ENCODE results near the gene MAST4.

Gene MAST4

GRCh38 chr5:66963559-66963971 is 367.4 kb downstream of the MAST4 start:
- peak; percentile 9 for DNase-seq (ENCODE audit: low spot score)

- no peak for DNase-seq (ENCODE audit: low spot score)
Measured at GRCh38 chr5:66966439-66966838, 370.2 kb downstream of the MAST4 start.

- no peak for DNase-seq (ENCODE audit: low spot score)
Measured at GRCh38 chr5:66967102-66967501, 370.9 kb downstream of the MAST4 start.

GRCh38 chr5:66967826-66968262 is 371.7 kb downstream of the MAST4 start:
- no peak for DNase-seq (ENCODE audit: low spot score)

- no peak for DNase-seq (ENCODE audit: low spot score)
Measured at GRCh38 chr5:66969484-66969883, 373.3 kb downstream of the MAST4 start.

- DNase-seq (ENCODE audit: low spot score) = no peak
Measured at GRCh38 chr5:66969963-66970362, 373.8 kb downstream of the MAST4 start.

- DNase-seq (ENCODE audit: low spot score) = no peak
Measured at GRCh38 chr5:66972004-66972403, 375.8 kb downstream of the MAST4 start.

- DNase-seq (ENCODE audit: low spot score) = no peak
Measured at GRCh38 chr5:66974256-66974655, 378.1 kb downstream of the MAST4 start.

GRCh38 chr5:66976108-66976507 is 379.9 kb downstream of the MAST4 start:
- DNase-seq (ENCODE audit: low spot score) = no peak

- no peak for DNase-seq (ENCODE audit: low spot score)
Measured at GRCh38 chr5:66979738-66980137, 383.5 kb downstream of the MAST4 start.

GRCh38 chr5:66981266-66982055 is 385.3 kb downstream of the MAST4 start:
- no peak for DNase-seq (ENCODE audit: low spot score)

GRCh38 chr5:66982056-66982387 is 385.8 kb downstream of the MAST4 start:
- DNase-seq (ENCODE audit: low spot score) = no peak

- DNase-seq (ENCODE audit: low spot score) = no peak
Measured at GRCh38 chr5:66982470-66982869, 386.3 kb downstream of the MAST4 start.

- DNase-seq (ENCODE audit: low spot score) = no peak
Measured at GRCh38 chr5:66985417-66985816, 389.2 kb downstream of the MAST4 start.

GRCh38 chr5:66986009-66986408 is 389.8 kb downstream of the MAST4 start:
- no peak for DNase-seq (ENCODE audit: low spot score)

- DNase-seq (ENCODE audit: low spot score) = no peak
Measured at GRCh38 chr5:66986534-66986933, 390.3 kb downstream of the MAST4 start.

GRCh38 chr5:66987126-66987525 is 390.9 kb downstream of the MAST4 start:
- DNase-seq (ENCODE audit: low spot score) = no peak

GRCh38 chr5:66987540-66987939 is 391.3 kb downstream of the MAST4 start:
- DNase-seq (ENCODE audit: low spot score) = no peak

GRCh38 chr5:66987949-66988838 is 392.0 kb downstream of the MAST4 start:
- no peak for DNase-seq (ENCODE audit: low spot score)

- DNase-seq (ENCODE audit: low spot score) = no peak
Measured at GRCh38 chr5:66989286-66989685, 393.1 kb downstream of the MAST4 start.

GRCh38 chr5:66989781-66990180 is 393.6 kb downstream of the MAST4 start:
- no peak for DNase-seq (ENCODE audit: low spot score)

- DNase-seq (ENCODE audit: low spot score) = no peak
Measured at GRCh38 chr5:66991746-66992145, 395.6 kb downstream of the MAST4 start.

- no peak for DNase-seq (ENCODE audit: low spot score)
Measured at GRCh38 chr5:66992547-66992946, 396.4 kb downstream of the MAST4 start.
